ENCODE data around the gene GLMN. TPM values are rescaled to one million over a fixed set of nuclear protein-coding genes. Genes with fewer than 3 reads are reported as not detected.

The GLMN gene
- polyA plus RNA-seq, 1 of the 3 experiments (the other 2 are of a cell fraction): 2.3 TPM

GRCh38 chr1:92315766-92316599 lies 17.2 kb upstream of the GLMN start (continued):
- TF ChIP-seq FOXM1 (IDR thresholded peaks at IDR 0.05; ENCODE audit: low read depth) (no peak), RFX5 (IDR thresholded peaks at IDR 0.05; ENCODE audit: low read length) (no peak), RXRA (IDR thresholded peaks at IDR 0.05; ENCODE audit: borderline replicate concordance, low read depth) (no peak), GABPA (IDR thresholded peaks at IDR 0.05; ENCODE audit: low read depth) (no peak), TAF1 (IDR thresholded peaks at IDR 0.05; ENCODE audit: borderline replicate concordance, low read depth, low read length) (no peak), NFIC (IDR thresholded peaks at IDR 0.05; ENCODE audit: borderline replicate concordance) (no peak), MEF2A (IDR thresholded peaks at IDR 0.05; ENCODE audit: borderline replicate concordance, low read depth) (no peak)

- 94% methylated on average over 1 of the region's 1 CpG for WGBS (ENCODE audit: low lambda C conversion rate)
- no peak overlapping the region for H3K4me3 ChIP-seq (ENCODE audit: low read depth in 2 of 2, low read length in 1 of 2)
- ChIA-PET CTCF (interaction anchor here (0.6 to 1.6 kb wide), 3 partner anchors 10 to 173 kb away, joined by 3 to 4 read pairs (median 3); no protein-coding TSS in a partner anchor), POLR2A (no interaction called here)
- H3K27ac ChIP-seq (ENCODE audit: low read depth in 2 of 2, low read length in 1 of 2): no peak overlapping the region
- no peak for DNase-seq
- H3K27me3 ChIP-seq (ENCODE audit: insufficient read depth): no peaks in the 10 kb centered on the region
- H3K79me2 ChIP-seq (ENCODE audit: insufficient read depth): no peaks in the 10 kb centered on the region
- no peak overlapping the region for H3K9ac ChIP-seq
- no peaks in the 10 kb centered on the region for H4K20me1 ChIP-seq (ENCODE audit: insufficient read depth)
- no peaks in the 10 kb centered on the region for H3K9me2 ChIP-seq
- H2AFZ ChIP-seq (ENCODE audit: low read depth): no peak overlapping the region
- no peaks in the 10 kb centered on the region for H3K9me3 ChIP-seq
- no peaks in the 10 kb centered on the region for H3K4me1 ChIP-seq (ENCODE audit: control insufficient read depth in 1 of 2, insufficient read depth in 2 of 2, low read depth in 1 of 2, low read length in 1 of 2)
- H3K4me2 ChIP-seq: no peak overlapping the region
- H3F3A ChIP-seq (replicated peaks; ENCODE audit: insufficient read depth): no peaks in the 10 kb centered on the region
- TF ChIP-seq SIN3A (IDR thresholded peaks at IDR 0.05; ENCODE audit: borderline replicate concordance, low read depth, low read length) (no peak), FOSL2 (IDR thresholded peaks at IDR 0.05; ENCODE audit: borderline replicate concordance, low read depth) (no peak), NRF1 (IDR thresholded peaks at IDR 0.05; ENCODE audit: low read depth, low read length) (no peak), TCF12 (IDR thresholded peaks at IDR 0.05) (no peak), POLR2AphosphoS5 (IDR thresholded peaks at IDR 0.05; ENCODE audit: low read depth, low read length) (no peak), CTCF (IDR thresholded peaks at IDR 0.05) (no peak), GABPA (IDR thresholded peaks at IDR 0.05; ENCODE audit: low read depth) (no peak), MEF2A (IDR thresholded peaks at IDR 0.05; ENCODE audit: borderline replicate concordance, low read depth) (no peak), RFX5 (IDR thresholded peaks at IDR 0.05; ENCODE audit: low read length) (no peak), IRF3 (IDR thresholded peaks at IDR 0.05; ENCODE audit: low read depth, low read length) (no peak), PBX3 (IDR thresholded peaks at IDR 0.05) (no peak), MAX (IDR thresholded peaks at IDR 0.05; ENCODE audit: low read depth) (no peak), FOXM1 (IDR thresholded peaks at IDR 0.05; ENCODE audit: low read depth) (no peak), SMC3 (IDR thresholded peaks at IDR 0.05; ENCODE audit: low read depth, low read length) (no peak), NFIC (IDR thresholded peaks at IDR 0.05; ENCODE audit: borderline replicate concordance) (no peak), ZBTB33 (IDR thresholded peaks at IDR 0.05; ENCODE audit: borderline replicate concordance, low read depth) (no peak), REST (IDR thresholded peaks at IDR 0.05; ENCODE audit: low read depth, low read length) (no peak)
- peaks cover 14 to 42% of the 10 kb centered on the region in 2 experiments for H3K36me3 ChIP-seq (replicated peaks in 1 of 2; ENCODE audit: control insufficient read depth in 1 of 2, insufficient read depth in 2 of 2, low read length in 1 of 2)
Observed at GRCh38 chr1:92314024-92314423, 15.2 kb upstream of the GLMN start.

Measured in SK-N-SH (cell line).